ENCODE measurements around the gene TFEB.
A peak's percentile ranks its signal among the peaks of the same experiment; 100 is the strongest.
"Not testable (repeated sequence)": the region's sequence is repeated elsewhere in the genome, so short reads cannot be mapped to it uniquely, and the experiment has no call there.

The TFEB gene

GRCh38 chr6:41735427-41736185 lies at the start of gene TFEB:
Gene TFEB (minus strand): TSS chr6:41735608. CDS start chr6:41691213, 44,395 bp downstream.
- DNase-seq: peak; percentile 90

- no peak for DNase-seq
Measured at GRCh38 chr6:41784581-41785171, 49.3 kb upstream of the TFEB start.

DNA sequence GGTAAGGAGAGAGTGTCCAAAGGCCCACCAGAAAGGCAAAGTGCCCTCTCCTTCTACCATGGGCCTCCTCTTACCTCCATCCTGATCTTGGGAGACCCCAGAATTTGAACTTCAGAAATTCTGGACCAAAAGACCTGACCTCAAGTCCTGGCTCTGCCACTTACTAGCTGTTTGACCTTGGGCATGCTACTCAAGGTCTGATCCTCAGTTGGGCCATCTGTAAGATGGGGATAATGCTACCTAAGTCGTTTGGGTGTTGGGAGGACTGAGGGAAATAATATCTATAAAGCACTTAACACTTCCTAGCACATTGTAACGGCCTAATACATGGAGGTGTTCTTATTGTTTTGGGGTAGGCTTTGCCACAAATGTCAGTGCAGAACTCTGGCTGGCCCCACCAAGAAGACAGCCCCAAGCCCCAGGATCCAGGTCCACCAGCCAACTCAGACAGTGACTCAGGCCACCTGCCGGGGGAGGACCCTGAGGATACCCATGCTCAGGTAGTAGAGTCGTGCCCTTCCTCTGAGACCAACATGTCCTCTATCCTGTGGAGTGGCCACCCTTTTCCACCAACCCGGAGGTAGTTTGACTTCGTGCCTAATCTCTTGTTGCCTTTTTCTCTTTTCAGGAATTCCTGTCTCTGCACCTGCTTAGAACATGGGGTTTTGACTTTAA lies 47.8 kb upstream of the TFEB start:
- no peak for DNase-seq

DNA sequence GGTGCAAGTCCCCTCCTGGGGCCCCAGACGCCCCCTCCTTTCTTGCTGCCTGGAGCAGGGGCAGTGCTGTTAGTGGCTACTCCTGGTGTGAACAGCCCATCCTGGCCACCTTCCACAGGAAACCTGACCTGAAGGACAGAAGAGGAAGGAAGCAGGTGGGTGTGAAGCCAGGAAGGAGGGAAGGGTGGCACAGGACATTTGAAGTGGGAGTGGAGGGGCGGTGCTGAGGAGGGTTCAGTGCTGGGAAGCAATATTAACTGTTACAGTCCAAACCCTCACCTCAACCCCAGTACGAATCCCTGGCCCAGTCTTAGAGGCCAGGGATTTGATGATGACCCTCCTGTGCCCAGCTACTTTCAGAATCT lies 45.9 kb upstream of the TFEB start:
- DNase-seq: no peak

GRCh38 chr6:41780551-41781365 lies 45.4 kb upstream of the TFEB start, which contains the start of gene PRICKLE4:
Gene PRICKLE4 (plus strand): TSS chr6:41780782. CDS start chr6:41783474, 2,692 bp downstream.
- DNase-seq: no peak

- peak; percentile 99 for DNase-seq
Measured at GRCh38 chr6:41779788-41780550, 44.6 kb upstream of the TFEB start, which contains the start of gene FRS3. Gene FRS3 (minus strand): TSS chr6:41779900. CDS start chr6:41776987, 2,913 bp downstream.

GRCh38 chr6:41779336-41779735 lies 43.9 kb upstream of the TFEB start:
- no peak for DNase-seq

DNA sequence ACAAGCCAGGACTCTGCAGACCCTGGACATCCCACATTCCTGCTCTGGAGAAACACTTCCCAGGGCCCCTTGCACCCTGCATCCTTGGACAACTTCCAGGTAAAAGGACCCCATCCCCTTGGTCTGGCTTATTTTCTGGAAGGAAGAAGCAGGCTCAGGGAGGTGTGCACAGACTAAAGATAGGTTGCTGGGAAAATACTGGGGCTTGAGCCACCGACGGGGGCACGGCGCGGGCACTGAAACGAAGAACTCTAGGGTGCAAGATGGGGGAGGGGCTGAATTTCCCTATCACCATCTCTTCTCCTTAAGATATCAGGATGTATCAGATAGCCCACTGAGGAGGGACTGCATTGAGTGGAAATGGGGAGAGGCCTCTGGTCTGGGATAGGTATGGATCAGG lies 43.5 kb upstream of the TFEB start:
- no peak for DNase-seq

DNA sequence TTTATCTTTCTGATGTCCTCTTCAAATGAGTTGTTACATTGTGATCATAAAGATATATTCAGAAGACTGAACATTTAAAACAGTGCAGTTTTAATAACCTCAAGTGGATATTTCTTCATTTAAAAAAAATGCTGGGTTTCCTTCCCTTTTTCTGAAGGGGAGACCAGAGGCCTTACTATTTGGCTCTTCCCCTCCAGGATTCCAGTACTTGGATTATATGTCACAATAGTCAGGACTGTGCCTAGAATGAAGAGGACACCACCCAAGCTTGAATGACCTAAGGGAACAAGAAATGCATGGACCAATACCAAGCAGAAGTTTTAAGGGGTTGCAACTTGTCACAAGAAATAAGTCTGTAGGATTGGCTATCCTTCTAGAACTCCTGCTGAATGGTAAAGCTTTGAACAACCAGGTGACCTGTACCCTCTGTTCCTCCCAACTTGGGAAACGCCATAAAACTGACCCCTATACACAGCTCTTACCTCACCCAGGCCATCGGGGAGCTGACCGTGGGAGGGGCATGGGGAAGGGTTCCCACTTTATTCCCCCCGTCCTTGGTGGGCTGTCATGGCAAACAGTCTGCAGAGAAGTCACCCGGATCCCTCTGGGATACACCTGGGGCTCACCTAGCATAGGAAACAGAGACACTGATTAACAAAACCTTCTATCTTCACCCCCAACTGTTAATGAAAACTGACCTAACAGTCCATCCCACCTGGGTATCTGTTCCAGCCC lies 42.3 kb upstream of the TFEB start:
- DNase-seq: no peak

DNA sequence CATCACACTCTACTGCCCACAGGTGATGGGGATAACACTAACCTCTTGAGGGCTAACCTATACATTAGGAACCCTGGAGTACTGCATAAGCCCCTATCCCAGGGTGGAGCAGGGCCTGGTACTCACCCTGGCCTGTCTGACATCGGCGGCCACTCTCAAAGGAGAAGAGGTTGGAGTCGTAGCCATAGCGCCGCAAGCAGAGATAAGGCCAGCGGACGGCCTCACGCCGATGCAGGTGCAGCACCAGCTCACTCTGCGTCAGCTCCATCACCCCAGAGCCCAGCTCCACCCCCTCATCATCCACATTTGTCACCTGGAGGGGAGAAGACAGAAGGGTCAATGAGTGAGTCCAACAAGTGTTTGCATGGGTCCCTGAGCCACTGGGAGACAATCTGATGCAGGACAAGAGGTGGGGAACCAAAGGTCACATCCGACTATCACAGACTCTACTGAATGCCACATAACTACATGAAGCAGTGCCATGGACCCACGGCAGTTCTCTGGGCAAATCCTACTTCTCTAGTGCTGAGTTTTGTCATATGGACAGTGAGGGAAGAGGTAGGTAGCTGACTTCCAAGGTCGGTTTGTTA lies 40.0 kb upstream of the TFEB start:
- DNase-seq: no peak

- no peak for DNase-seq
Measured at GRCh38 chr6:41774841-41775240, 39.4 kb upstream of the TFEB start.

GRCh38 chr6:41771058-41771983 lies 35.9 kb upstream of the TFEB start:
- DNase-seq: no peak

DNA sequence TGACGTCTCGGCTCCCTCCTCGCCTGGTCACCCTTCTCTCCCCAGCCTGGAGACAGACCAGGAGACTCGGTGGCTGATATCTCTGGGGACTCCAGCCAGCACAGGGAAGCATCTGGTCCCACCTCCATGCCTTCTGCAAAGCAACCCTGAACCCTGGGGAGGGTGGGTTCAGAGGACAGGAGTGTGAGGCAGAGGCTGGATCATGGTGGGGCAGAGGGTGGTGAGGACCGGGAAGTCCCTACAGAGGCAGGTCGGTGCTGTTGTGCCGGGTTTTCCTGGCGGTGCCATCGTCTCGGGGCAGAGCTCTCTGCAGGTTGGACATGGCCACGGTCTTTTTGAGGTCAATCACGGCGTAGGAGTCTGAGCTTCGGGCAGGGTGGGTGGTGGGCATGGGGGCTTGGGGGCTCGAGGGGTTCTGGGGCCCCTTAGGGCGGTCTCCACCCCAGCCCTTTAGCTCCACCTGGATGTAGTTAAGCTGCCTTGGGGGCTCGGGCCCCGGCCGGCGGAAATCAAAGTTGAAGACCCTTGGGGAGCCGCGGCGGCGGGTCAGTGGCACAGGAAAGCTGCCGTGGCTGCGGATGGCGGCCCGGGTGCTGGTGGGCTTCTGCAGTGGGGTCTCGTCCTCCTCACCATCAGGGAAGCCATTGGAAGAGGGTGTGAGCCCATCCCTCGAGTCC lies 35.1 kb upstream of the TFEB start:
- DNase-seq: no peak

DNA sequence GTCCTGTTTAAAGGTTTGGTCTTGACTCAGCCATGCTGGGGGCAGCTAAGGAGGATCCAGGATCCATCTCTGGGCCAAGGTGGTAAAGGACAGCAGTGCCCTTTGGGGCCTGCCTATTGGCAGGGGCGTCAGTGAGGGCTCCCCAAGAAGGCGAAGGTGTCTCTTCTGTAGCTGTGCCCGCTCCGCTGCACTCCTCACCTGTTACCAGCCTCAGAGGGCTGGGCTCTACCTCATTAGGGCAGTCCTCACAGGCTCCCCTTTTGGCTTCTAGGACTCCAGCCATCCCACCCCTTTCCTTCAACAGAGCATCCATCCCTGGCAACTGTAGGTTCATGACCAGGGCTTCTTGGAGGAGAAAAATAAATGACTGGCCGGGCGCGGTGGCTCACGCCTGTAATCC lies 34.0 kb upstream of the TFEB start:
- no peak for DNase-seq

DNA sequence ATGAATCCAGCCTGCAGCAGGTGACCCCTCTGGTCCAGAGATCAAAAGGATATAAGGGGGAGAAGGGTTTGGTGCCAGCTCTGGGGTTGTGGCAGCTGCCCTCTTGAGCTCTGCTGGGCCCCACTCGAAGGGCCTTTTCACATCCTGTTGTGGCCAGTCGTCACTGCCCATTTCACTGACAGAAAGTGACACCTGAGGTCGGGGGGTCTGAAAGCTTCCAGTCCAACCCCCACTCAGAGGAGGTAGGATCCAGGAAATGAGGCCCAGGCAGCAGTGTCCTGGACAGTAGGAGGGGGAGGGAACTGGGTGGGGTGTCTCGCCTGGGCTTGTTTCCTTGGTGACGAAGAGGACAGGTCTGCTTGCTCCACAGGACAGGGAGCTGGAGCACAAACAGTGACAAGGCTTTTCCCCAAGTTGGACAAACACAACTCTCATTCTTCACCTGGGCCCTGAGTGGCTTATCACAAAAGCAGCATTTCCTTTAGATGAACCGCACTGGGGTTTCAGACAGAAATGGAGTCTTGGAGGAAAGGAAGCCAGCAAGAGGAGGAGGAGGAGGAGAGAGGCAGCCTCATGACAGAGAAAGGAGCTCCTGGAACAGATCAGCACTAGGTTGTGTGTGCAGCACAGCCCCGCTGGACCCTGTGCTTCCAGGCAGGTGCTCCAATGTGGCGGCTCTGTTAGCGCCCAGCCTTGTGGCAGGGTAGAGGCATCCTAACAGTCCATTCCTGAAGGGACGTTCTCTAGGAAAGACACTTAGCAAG lies 33.3 kb upstream of the TFEB start:
- DNase-seq: no peak

DNA sequence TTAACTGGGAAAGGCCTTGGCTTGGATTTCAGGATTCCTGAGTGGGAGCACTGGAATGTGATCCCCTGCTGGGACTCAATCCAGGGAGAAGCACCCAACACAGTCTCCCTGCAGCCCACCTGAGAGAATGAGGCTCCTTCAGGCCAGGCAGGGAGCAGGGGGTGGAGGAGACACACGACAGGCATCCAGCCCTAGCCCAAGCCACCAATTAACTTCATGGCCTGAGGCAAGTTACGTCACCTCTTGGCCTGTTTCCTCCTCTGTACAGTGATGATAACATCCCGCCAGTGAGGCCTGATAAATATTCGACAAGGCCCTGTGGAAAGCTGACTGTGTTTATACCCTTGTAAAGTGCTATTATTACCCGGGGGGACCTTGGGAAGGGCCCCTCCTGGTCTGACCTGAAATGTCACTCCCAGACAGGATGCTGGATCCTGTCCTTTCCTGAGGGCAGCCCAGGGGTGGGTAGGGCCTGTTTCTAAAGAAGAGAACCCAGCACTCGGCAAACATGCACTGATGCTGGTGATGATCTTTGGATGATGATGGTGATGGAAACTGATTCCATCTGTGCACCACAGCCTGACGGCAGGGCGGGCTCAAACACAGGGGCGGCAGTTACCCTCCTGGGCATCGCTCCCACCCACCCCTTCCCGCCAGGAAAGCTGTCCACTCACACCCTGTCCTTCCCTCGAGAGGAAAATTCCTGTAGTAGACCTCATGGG lies 31.9 kb upstream of the TFEB start:
- DNase-seq: no peak

- DNase-seq: not testable (repeated sequence)
Measured at GRCh38 chr6:41766043-41766664, 30.7 kb upstream of the TFEB start.
